Ishikawa (cell line): ENCODE measurements around the gene DMPK.

Source experiments
- CEBPB ChIP-seq: IDR thresholded peaks from 2 replicates; pipeline ENCODE4 v1.6.1; 2012
- CREB1 ChIP-seq: IDR thresholded peaks from 2 replicates; pipeline ENCODE4 v1.6.1; 2012; ENCODE audit warnings: low read depth
- EGR1 ChIP-seq: IDR thresholded peaks from 2 replicates; pipeline ENCODE4 v1.6.1; 2012
- EP300 ChIP-seq: IDR thresholded peaks from 2 replicates; pipeline ENCODE4 v1.6.1; 2012; ENCODE audit warnings: borderline replicate concordance
- FOXM1 ChIP-seq: IDR thresholded peaks from 2 replicates; pipeline ENCODE4 v1.6.1; 2012; ENCODE audit warnings: low read depth, borderline replicate concordance
- NFIC ChIP-seq: IDR thresholded peaks from 2 replicates; pipeline ENCODE4 v1.6.1; 2012
- RAD21 ChIP-seq: IDR thresholded peaks from 2 replicates; pipeline ENCODE4 v1.6.1; 2012; ENCODE audit warnings: low read depth
- TAF1 ChIP-seq: IDR thresholded peaks from 2 replicates; pipeline ENCODE4 v1.6.1; 2012; ENCODE audit warnings: low read depth, mild to moderate bottlenecking
- TCF12 ChIP-seq: IDR thresholded peaks from 2 replicates; pipeline ENCODE4 v1.6.1; 2012; ENCODE audit warnings: low read depth
- TEAD4 ChIP-seq: IDR thresholded peaks from 2 replicates; pipeline ENCODE4 v1.6.1; 2012
- YY1 ChIP-seq: IDR thresholded peaks from 2 replicates; pipeline ENCODE4 v1.6.1; 2012; ENCODE audit warnings: low read depth
- ZBTB7A ChIP-seq: IDR thresholded peaks from 2 replicates; pipeline ENCODE4 v1.6.1; 2012; ENCODE audit warnings: low read depth
- TF ChIP-seq, protein P1 (sequence below): IDR thresholded peaks from 2 replicates; pipeline ENCODE4 v1.6.1; 2012
- TF ChIP-seq, protein P2 (sequence below): IDR thresholded peaks from 2 replicates; pipeline ENCODE4 v1.6.1; 2012
- TF ChIP-seq, protein P3 (sequence below): IDR thresholded peaks from 2 replicates; pipeline ENCODE4 v1.6.1; 2012; ENCODE audit warnings: low read depth, mild to moderate bottlenecking

The DMPK gene

DNA sequence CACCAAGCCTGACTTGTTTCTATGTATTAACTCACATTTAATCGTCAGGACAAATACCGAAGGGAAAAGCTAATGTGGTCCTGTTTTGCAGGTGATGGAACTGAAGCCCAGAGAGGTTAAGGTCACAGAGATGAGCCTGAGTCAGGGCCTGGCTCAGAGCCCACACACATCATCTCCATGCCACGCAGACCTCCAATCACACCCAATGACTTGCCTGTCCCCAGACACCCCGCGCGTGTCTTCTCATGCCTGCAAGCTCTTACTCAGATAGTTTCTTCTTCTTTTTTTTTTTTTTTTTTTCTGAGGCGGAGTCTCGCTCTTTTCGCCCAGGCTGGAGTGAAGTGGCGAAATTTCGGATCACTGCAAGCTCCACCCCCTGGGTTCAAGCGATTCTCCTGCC lies 29.7 kb downstream of the DMPK start:
- no peak for TF ChIP-seq TEAD4
- TF ChIP-seq CEBPB = no peak
- TF ChIP-seq RAD21 = no peak
- TF ChIP-seq CREB1 = no peak
- TF ChIP-seq, protein P1, sequence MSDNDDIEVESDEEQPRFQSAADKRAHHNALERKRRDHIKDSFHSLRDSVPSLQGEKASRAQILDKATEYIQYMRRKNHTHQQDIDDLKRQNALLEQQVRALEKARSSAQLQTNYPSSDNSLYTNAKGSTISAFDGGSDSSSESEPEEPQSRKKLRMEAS = no peak
- TF ChIP-seq, protein P2, sequence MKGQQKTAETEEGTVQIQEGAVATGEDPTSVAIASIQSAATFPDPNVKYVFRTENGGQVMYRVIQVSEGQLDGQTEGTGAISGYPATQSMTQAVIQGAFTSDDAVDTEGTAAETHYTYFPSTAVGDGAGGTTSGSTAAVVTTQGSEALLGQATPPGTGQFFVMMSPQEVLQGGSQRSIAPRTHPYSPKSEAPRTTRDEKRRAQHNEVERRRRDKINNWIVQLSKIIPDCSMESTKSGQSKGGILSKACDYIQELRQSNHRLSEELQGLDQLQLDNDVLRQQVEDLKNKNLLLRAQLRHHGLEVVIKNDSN = no peak
- TF ChIP-seq, protein P3, sequence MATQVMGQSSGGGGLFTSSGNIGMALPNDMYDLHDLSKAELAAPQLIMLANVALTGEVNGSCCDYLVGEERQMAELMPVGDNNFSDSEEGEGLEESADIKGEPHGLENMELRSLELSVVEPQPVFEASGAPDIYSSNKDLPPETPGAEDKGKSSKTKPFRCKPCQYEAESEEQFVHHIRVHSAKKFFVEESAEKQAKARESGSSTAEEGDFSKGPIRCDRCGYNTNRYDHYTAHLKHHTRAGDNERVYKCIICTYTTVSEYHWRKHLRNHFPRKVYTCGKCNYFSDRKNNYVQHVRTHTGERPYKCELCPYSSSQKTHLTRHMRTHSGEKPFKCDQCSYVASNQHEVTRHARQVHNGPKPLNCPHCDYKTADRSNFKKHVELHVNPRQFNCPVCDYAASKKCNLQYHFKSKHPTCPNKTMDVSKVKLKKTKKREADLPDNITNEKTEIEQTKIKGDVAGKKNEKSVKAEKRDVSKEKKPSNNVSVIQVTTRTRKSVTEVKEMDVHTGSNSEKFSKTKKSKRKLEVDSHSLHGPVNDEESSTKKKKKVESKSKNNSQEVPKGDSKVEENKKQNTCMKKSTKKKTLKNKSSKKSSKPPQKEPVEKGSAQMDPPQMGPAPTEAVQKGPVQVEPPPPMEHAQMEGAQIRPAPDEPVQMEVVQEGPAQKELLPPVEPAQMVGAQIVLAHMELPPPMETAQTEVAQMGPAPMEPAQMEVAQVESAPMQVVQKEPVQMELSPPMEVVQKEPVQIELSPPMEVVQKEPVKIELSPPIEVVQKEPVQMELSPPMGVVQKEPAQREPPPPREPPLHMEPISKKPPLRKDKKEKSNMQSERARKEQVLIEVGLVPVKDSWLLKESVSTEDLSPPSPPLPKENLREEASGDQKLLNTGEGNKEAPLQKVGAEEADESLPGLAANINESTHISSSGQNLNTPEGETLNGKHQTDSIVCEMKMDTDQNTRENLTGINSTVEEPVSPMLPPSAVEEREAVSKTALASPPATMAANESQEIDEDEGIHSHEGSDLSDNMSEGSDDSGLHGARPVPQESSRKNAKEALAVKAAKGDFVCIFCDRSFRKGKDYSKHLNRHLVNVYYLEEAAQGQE = no peak
- no peak for TF ChIP-seq EP300
- TF ChIP-seq NFIC = no peak
- TF ChIP-seq YY1 = no peak
- TF ChIP-seq EGR1 = no peak
- no peak for TF ChIP-seq TCF12
- no peak for TF ChIP-seq TAF1
- TF ChIP-seq ZBTB7A = no peak
- TF ChIP-seq FOXM1 = no peak

DNA sequence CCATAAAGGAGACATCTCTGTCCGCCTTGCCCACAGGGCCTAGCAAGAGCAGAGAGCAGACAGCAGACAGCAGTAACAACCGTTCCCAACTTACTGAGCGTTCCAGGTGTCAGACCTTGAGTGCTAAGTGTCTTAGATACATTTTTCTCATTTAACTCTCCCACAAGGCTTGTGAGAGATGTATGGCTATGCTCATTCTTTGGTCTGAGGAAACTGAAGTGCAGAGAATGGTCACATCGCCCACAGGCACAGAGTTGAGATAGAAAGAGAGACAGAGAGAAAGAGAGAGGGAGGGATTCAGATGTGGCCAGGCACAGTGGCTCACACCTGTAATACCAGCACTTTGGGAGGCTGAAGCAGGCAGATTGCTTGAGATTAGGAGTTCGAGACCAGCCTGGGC lies 34.8 kb downstream of the DMPK start:
- TF ChIP-seq TCF12 = no peak
- no peak for TF ChIP-seq FOXM1
- no peak for TF ChIP-seq YY1
- TF ChIP-seq CREB1 = no peak
- no peak for TF ChIP-seq TAF1
- TF ChIP-seq RAD21 = no peak
- TF ChIP-seq, protein P3 = no peak
- TF ChIP-seq, protein P2 = no peak
- no peak for TF ChIP-seq EP300
- TF ChIP-seq EGR1 = no peak
- TF ChIP-seq NFIC = no peak
- TF ChIP-seq TEAD4 = no peak
- TF ChIP-seq, protein P1 = no peak
- TF ChIP-seq ZBTB7A = no peak
- TF ChIP-seq CEBPB = no peak

DNA sequence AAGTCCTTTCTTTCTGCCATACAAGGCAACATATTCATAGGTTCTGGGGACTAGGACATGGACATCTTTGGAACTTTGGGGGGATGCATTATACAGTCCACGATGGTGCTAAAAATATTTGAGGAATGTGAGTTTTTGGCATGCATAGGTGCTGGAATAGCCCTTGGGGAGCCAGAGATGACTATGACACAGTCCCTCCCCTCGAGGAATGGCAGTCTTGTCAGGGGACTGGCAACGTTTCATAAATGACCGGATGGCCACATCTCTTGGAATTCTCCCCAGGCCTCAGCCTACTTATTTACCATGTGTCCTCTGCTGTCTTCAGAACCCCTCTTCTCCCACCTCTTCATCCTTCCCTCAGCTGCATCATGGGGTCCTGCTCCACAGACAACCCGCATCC lies 35.4 kb downstream of the DMPK start:
- no peak for TF ChIP-seq TCF12
- no peak for TF ChIP-seq CEBPB
- no peak for TF ChIP-seq NFIC
- TF ChIP-seq YY1 = no peak
- no peak for TF ChIP-seq TEAD4
- TF ChIP-seq RAD21 = no peak
- TF ChIP-seq, protein P2 = no peak
- no peak for TF ChIP-seq CREB1
- TF ChIP-seq EGR1 = no peak

DNA sequence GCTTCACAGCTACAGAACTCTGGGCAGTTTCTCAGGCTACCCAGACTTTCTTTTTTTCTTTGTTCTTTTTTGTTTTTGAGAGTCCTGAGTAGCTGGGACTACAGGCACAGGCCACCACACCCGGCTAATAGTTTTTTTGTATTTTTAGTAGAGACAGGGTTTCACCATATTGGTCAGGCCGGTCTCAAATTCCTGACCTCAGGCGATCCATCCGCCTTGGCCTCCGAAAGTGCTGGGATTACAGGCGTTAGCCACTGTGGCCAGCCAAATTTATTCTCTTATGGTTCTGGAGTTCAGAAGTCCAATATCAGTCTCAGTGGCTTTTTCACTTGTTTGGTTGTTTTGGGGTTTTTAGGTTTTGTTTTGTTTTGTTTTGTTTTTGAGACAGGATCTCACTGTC lies 36.7 kb downstream of the DMPK start:
- TF ChIP-seq, protein P2 = no peak
- no peak for TF ChIP-seq CREB1
- TF ChIP-seq YY1 = no peak
- TF ChIP-seq, protein P1 = no peak
- TF ChIP-seq TAF1 = no peak
- TF ChIP-seq NFIC = no peak
- TF ChIP-seq RAD21 = no peak
- TF ChIP-seq EGR1 = no peak
- TF ChIP-seq TEAD4 = no peak
- no peak for TF ChIP-seq FOXM1
- TF ChIP-seq, protein P3 = no peak
- no peak for TF ChIP-seq ZBTB7A
- no peak for TF ChIP-seq EP300
- no peak for TF ChIP-seq CEBPB
- no peak for TF ChIP-seq TCF12
